ENCODE measurements around the gene SGSH.

Gene SGSH

DNA sequence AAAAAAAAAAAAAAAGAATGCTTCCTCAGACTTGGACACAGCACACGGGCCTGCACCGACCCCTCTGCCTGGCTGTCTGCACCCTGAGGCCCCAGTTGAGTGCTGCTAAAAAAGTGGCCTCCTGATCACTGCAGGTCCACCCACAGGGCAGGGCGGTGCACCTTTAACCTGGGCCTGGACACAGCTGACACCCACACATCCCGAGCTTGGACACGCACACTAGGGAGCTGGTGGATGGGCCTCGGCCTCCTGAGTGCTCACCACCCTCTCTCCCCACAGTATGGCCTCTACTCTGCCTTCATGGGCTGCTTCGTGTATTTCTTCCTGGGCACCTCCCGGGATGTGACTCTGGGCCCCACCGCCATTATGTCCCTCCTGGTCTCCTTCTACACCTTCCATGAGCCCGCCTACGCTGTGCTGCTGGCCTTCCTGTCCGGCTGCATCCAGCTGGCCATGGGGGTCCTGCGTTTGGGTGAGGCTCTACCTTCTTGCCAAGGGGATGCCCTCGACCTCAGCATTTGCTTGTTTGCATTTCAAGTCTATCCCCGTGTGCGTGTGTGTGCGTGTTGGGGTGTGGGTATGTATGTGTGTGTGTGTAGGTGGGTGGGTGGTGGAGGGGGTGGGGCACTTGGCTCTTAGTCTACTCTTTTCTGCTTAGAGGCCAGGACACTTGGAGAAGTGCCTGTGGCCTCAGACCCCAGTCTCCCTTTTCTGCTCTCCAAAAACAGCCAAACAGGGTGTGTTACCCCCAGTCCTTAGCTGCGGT lies 2.4 kb upstream of the SGSH start:
- no peak overlapping the region for H3K9ac ChIP-seq (ENCODE audit: low read length)
- no peak overlapping the region for H3K4me3 ChIP-seq (ENCODE audit: insufficient read depth in 1 of 2, low read depth in 1 of 2, low read length in 2 of 2)
- 96% methylated on average over 18 of the region's 18 CpGs for WGBS
- no peaks in the 10 kb centered on the region for H3K9me3 ChIP-seq (ENCODE audit: control insufficient read depth, low read length)
- no peak overlapping the region for H3K14ac ChIP-seq (ENCODE audit: low read length in 2 of 2)
- DNase-seq, result no peak
- no peak overlapping the region for H2AK5ac ChIP-seq (ENCODE audit: low read length, severe bottlenecking)
- no peak overlapping the region for H2AFZ ChIP-seq (ENCODE audit: low read depth, low read length)
- no peak overlapping the region for H2BK15ac ChIP-seq (ENCODE audit: low read depth, poor library complexity, severe bottlenecking)
- H3K23ac ChIP-seq (ENCODE audit: low read length in 2 of 2), result no peak overlapping the region
- H3K4ac ChIP-seq (ENCODE audit: low read depth in 1 of 2, low read length in 2 of 2), result no peak overlapping the region
- no peak overlapping the region for H2BK120ac ChIP-seq (ENCODE audit: low read depth, low read length)
- H3K27me3 ChIP-seq (ENCODE audit: control insufficient read depth in 1 of 2, insufficient read depth in 1 of 2, low read length in 2 of 2), result no peaks in the 10 kb centered on the region
- H3K18ac ChIP-seq (ENCODE audit: low read depth in 1 of 2, low read length in 2 of 2), result no peak overlapping the region
- peak overlapping the region; percentile 53 for H4K91ac ChIP-seq (ENCODE audit: low read length)
- no peak overlapping the region for H4K8ac ChIP-seq (ENCODE audit: low read length)
- H2BK12ac ChIP-seq (ENCODE audit: low read length in 2 of 2), result no peak overlapping the region
- no peak overlapping the region for H2BK5ac ChIP-seq (ENCODE audit: low read depth, low read length, poor library complexity, severe bottlenecking)
- H3K79me1 ChIP-seq (replicated peaks; ENCODE audit: low read length, poor library complexity, severe bottlenecking), result peaks cover 36% of the 10 kb centered on the region
- H3K4me1 ChIP-seq (ENCODE audit: control insufficient read depth, insufficient read depth, low read depth, low read length), result peaks cover 24% of the 10 kb centered on the region
- no peak overlapping the region for H3K4me2 ChIP-seq (ENCODE audit: low read length, poor library complexity, severe bottlenecking)
- peaks cover 29 to 49% of the 10 kb centered on the region in 2 experiments for H3K36me3 ChIP-seq (ENCODE audit: control insufficient read depth in 1 of 2, insufficient read depth in 2 of 2, low read depth in 1 of 2, low read length in 2 of 2)
- no peak overlapping the region for H3K27ac ChIP-seq (ENCODE audit: low read length, poor library complexity, severe bottlenecking)

DNA sequence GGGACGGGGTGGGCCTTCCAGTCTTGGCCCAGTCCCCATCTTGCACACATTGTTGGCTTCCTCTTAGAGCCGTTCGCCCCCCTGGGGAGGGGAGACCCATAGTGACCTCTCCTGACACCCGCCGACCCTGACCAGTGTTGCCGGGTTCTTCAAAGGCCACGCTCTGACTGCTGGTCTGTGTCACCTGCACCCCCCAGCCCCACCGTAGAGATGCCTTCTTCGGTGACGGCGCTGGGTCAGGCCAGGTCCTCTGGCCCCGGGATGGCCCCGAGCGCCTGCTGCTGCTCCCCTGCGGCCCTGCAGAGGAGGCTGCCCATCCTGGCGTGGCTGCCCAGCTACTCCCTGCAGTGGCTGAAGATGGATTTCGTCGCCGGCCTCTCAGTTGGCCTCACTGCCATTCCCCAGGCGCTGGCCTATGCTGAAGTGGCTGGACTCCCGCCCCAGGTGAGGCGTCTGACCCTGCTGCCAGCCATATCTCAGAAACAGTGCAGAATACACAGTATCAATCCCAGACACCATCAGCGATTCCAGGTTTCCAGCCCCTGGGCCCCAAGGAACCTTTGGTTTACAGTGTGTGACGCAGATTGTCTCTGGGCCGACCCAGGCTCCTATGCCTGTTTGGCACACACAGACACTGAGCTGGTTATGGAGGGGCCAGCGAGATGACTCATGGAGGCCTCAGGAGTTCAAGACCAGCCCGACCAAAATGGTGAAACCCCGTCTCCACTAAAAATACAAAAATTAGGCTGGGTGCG lies 1.4 kb upstream of the SGSH start:
- no peak overlapping the region for H2AFZ ChIP-seq (ENCODE audit: low read depth, low read length)
- peak overlapping the region; percentile 71 for H2BK15ac ChIP-seq (ENCODE audit: low read depth, poor library complexity, severe bottlenecking)
- peak overlapping the region; percentile 15 to 97 for H3K4me3 ChIP-seq (ENCODE audit: insufficient read depth in 1 of 2, low read depth in 1 of 2, low read length in 2 of 2)
- peak overlapping the region; percentile 98 for H3K9ac ChIP-seq (ENCODE audit: low read length)
- H3K4me1 ChIP-seq (ENCODE audit: control insufficient read depth, insufficient read depth, low read depth, low read length), result peaks cover 23% of the 10 kb centered on the region
- H2BK120ac ChIP-seq (ENCODE audit: low read depth, low read length), result no peak overlapping the region
- peaks cover 30 to 55% of the 10 kb centered on the region in 2 experiments for H3K36me3 ChIP-seq (ENCODE audit: control insufficient read depth in 1 of 2, insufficient read depth in 2 of 2, low read depth in 1 of 2, low read length in 2 of 2)
- H3K79me1 ChIP-seq (replicated peaks; ENCODE audit: low read length, poor library complexity, severe bottlenecking), result peaks cover 41% of the 10 kb centered on the region
- no peaks in the 10 kb centered on the region for H3K27me3 ChIP-seq (ENCODE audit: control insufficient read depth in 1 of 2, insufficient read depth in 1 of 2, low read length in 2 of 2)
- peak overlapping the region in 1 of 2 experiments; percentile 4 for H3K14ac ChIP-seq (ENCODE audit: low read length in 2 of 2)
- DNase-seq, result no peak
- H3K27ac ChIP-seq (ENCODE audit: low read length, poor library complexity, severe bottlenecking), result no peak overlapping the region
- 88% methylated on average over 29 of the region's 29 CpGs for WGBS
- H3K18ac ChIP-seq (ENCODE audit: low read depth in 1 of 2, low read length in 2 of 2), result no peak overlapping the region
- no peaks in the 10 kb centered on the region for H3K9me3 ChIP-seq (ENCODE audit: control insufficient read depth, low read length)
- peak overlapping the region; percentile 88 for H3K4me2 ChIP-seq (ENCODE audit: low read length, poor library complexity, severe bottlenecking)
- H2BK12ac ChIP-seq (ENCODE audit: low read length in 2 of 2), result no peak overlapping the region
- H4K8ac ChIP-seq (ENCODE audit: low read length), result no peak overlapping the region
- H2AK5ac ChIP-seq (ENCODE audit: low read length, severe bottlenecking), result no peak overlapping the region
- H2BK5ac ChIP-seq (ENCODE audit: low read depth, low read length, poor library complexity, severe bottlenecking), result no peak overlapping the region
- no peak overlapping the region for H3K4ac ChIP-seq (ENCODE audit: low read depth in 1 of 2, low read length in 2 of 2)
- no peak overlapping the region for H4K91ac ChIP-seq (ENCODE audit: low read length)
- H3K23ac ChIP-seq (ENCODE audit: low read length in 2 of 2), result no peak overlapping the region

DNA sequence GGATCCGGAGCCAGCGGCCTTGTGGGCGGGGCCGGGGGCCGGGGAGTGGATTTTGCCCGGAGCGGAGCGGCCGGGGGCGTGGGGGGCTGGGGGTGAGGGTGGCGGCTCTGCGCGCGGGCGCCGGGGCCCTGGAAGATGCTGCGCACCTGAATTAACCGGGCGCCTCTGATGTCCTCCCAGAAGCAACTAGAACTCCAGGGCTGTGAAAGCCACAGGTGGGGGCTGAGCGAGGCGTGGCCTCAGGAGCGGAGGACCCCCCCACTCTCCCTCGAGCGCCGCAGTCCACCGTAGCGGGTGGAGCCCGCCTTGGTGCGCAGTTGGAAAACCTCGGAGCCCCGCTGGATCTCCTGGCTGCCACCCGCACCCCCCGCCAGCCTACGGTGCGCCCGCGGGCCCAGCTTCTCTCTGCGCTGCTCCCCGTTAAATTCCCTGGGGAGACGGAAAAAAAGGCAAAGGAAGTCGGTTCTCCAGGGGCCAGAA lies 643 bp upstream of the SGSH start:
- no peak overlapping the region for H3K23ac ChIP-seq (ENCODE audit: low read length in 2 of 2)
- H3K9me3 ChIP-seq (ENCODE audit: control insufficient read depth, low read length), result no peaks in the 10 kb centered on the region
- peak overlapping the region; percentile 67 for H2BK120ac ChIP-seq (ENCODE audit: low read depth, low read length)
- H3K27ac ChIP-seq (ENCODE audit: low read length, poor library complexity, severe bottlenecking), result no peak overlapping the region
- WGBS, result 1% methylated on average over 33 of the region's 41 CpGs
- peak overlapping the region; percentile 7 for H2AFZ ChIP-seq (ENCODE audit: low read depth, low read length)
- H4K8ac ChIP-seq (ENCODE audit: low read length), result peak overlapping the region; percentile 35
- H3K9ac ChIP-seq (ENCODE audit: low read length), result peak overlapping the region; percentile 98
- peaks cover 37 to 57% of the 10 kb centered on the region in 2 experiments for H3K36me3 ChIP-seq (ENCODE audit: control insufficient read depth in 1 of 2, insufficient read depth in 2 of 2, low read depth in 1 of 2, low read length in 2 of 2)
- H3K4me3 ChIP-seq (ENCODE audit: insufficient read depth in 1 of 2, low read depth in 1 of 2, low read length in 2 of 2), result peak overlapping the region; percentile 81 to 97
- peak overlapping the region; percentile 63 for H2BK5ac ChIP-seq (ENCODE audit: low read depth, low read length, poor library complexity, severe bottlenecking)
- H2BK12ac ChIP-seq (ENCODE audit: low read length in 2 of 2), result no peak overlapping the region
- H3K14ac ChIP-seq (ENCODE audit: low read length in 2 of 2), result peak overlapping the region in 1 of 2 experiments; percentile 21
- H3K18ac ChIP-seq (ENCODE audit: low read depth in 1 of 2, low read length in 2 of 2), result peak overlapping the region; percentile 4 to 21
- peak overlapping the region; percentile 97 for H2BK15ac ChIP-seq (ENCODE audit: low read depth, poor library complexity, severe bottlenecking)
- H3K79me1 ChIP-seq (replicated peaks; ENCODE audit: low read length, poor library complexity, severe bottlenecking), result peaks cover 44% of the 10 kb centered on the region
- peak overlapping the region; percentile 88 for H3K4me2 ChIP-seq (ENCODE audit: low read length, poor library complexity, severe bottlenecking)
- peak; percentile 28 for DNase-seq
- no peak overlapping the region for H2AK5ac ChIP-seq (ENCODE audit: low read length, severe bottlenecking)
- no peaks in the 10 kb centered on the region for H3K27me3 ChIP-seq (ENCODE audit: control insufficient read depth in 1 of 2, insufficient read depth in 1 of 2, low read length in 2 of 2)
- no peak overlapping the region for H4K91ac ChIP-seq (ENCODE audit: low read length)
- H3K4me1 ChIP-seq (ENCODE audit: control insufficient read depth, insufficient read depth, low read depth, low read length), result peaks cover 23% of the 10 kb centered on the region
- H3K4ac ChIP-seq (ENCODE audit: low read depth in 1 of 2, low read length in 2 of 2), result peak overlapping the region in 1 of 2 experiments; percentile 42

DNA sequence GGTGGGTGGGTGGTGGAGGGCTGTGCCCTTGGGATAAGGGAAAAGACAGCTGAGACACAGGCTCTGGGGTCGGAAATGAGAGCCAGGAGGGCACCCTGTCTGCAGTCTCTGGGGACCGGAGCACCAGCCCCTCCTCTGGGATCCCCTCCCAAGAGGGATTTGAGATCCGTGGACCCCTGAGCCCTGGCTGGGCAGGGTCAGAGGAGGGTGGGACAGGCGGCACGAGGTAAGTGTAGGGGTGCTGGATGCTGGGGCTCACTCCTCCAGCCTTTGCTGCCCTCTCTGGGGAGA lies 425 bp downstream of the SGSH start:
- WGBS, result 1% methylated on average over 5 of the region's 5 CpGs
- H3K27ac ChIP-seq (ENCODE audit: low read length, poor library complexity, severe bottlenecking), result peak overlapping the region; percentile 63
- peaks cover 43% of the 10 kb centered on the region for H3K79me1 ChIP-seq (replicated peaks; ENCODE audit: low read length, poor library complexity, severe bottlenecking)

More for the DNA sequence above, 425 bp downstream of the SGSH start:
- Histone ChIP-seq H3K27me3 (ENCODE audit: control insufficient read depth in 1 of 2, insufficient read depth in 1 of 2, low read length in 2 of 2) (no peaks in the 10 kb centered on the region), H2AK5ac (ENCODE audit: low read length, severe bottlenecking) (no peak overlapping the region), H4K8ac (ENCODE audit: low read length) (peak overlapping the region; percentile 90), H2BK15ac (ENCODE audit: low read depth, poor library complexity, severe bottlenecking) (peak overlapping the region; percentile 90), H3K4me2 (ENCODE audit: low read length, poor library complexity, severe bottlenecking) (peak overlapping the region; percentile 97), H2BK12ac (ENCODE audit: low read length in 2 of 2) (peak overlapping the region; percentile 11 to 85), H3K9me3 (ENCODE audit: control insufficient read depth, low read length) (no peaks in the 10 kb centered on the region), H2BK5ac (ENCODE audit: low read depth, low read length, poor library complexity, severe bottlenecking) (no peak overlapping the region), H2AFZ (ENCODE audit: low read depth, low read length) (peak overlapping the region; percentile 21), H3K36me3 (ENCODE audit: control insufficient read depth in 1 of 2, insufficient read depth in 2 of 2, low read depth in 1 of 2, low read length in 2 of 2) (peaks cover 46 to 58% of the 10 kb centered on the region in 2 experiments), H4K91ac (ENCODE audit: low read length) (peak overlapping the region; percentile 95), H3K9ac (ENCODE audit: low read length) (peak overlapping the region; percentile 98), H3K23ac (ENCODE audit: low read length in 2 of 2) (peak overlapping the region in 1 of 2 experiments; percentile 78), H3K14ac (ENCODE audit: low read length in 2 of 2) (peak overlapping the region; percentile 90 to 96), H3K4ac (ENCODE audit: low read depth in 1 of 2, low read length in 2 of 2) (peak overlapping the region; percentile 9 to 97), H3K4me1 (ENCODE audit: control insufficient read depth, insufficient read depth, low read depth, low read length) (peaks cover 21% of the 10 kb centered on the region), H3K18ac (ENCODE audit: low read depth in 1 of 2, low read length in 2 of 2) (peak overlapping the region; percentile 58 to 92), H3K4me3 (ENCODE audit: insufficient read depth in 1 of 2, low read depth in 1 of 2, low read length in 2 of 2) (peak overlapping the region; percentile 81 to 97), H2BK120ac (ENCODE audit: low read depth, low read length) (peak overlapping the region; percentile 81)
- DNase-seq, result no peak

All from mesenchymal stem cell (in vitro differentiated cells and primary cell).